ENCODE results near the gene AFF2. TPM values are rescaled to one million over a fixed set of nuclear protein-coding genes. Genes with fewer than 3 reads are reported as not detected.

Gene AFF2
- total and polyA plus RNA-seq, 2 donors (not counting 3 experiments of a cell fraction or from before 2014, with no cell fraction given): 0.03 to 0.07 TPM

DNA sequence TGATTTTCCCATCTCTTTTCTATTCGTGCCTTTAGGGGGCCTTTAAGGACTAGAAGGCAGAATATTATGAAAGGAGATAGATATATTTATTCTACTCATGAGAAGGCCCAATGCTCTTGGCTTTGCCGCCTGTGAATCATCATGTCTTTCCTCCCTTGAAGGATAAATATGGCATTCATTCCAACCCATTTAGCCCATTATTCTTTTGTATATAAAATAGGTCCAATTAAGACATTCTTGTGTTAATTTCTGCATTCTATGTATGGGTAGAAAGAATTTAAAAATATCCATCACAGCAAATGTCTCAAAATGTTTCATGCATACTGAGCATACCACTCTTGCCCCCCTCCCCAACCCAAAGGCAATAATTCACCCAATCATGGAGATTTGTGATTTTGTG lies 115.1 kb downstream of the AFF2 start:
- no peaks in the 10 kb centered on the region for H4K20me1 ChIP-seq (replicated peaks; ENCODE audit: control insufficient read depth, extremely low read depth, insufficient read depth, low read length)
- no peak overlapping the region for H3K4me3 ChIP-seq (replicated peaks in 1 of 3; ENCODE audit: insufficient read depth in 1 of 3, low read depth in 1 of 3, low read length in 3 of 3)
- H3K9me1 ChIP-seq (replicated peaks; ENCODE audit: control insufficient read depth, extremely low read depth, insufficient read depth, low read length): no peaks in the 10 kb centered on the region
- no peak for DNase-seq (ENCODE audit: low read depth, low spot score)
- no peak overlapping the region for H3K9ac ChIP-seq (replicated peaks; ENCODE audit: extremely low read depth, insufficient read depth, low read length)
- H3K4me2 ChIP-seq (ENCODE audit: insufficient read depth, low read length): no peak overlapping the region
- no TSS peak for BruUV-seq (replicated peaks)
- H3K79me2 ChIP-seq (ENCODE audit: control insufficient read depth, insufficient read depth, low read length): no peaks in the 10 kb centered on the region
- H3K36me3 ChIP-seq (ENCODE audit: control insufficient read depth in 2 of 2, extremely low read depth in 1 of 2, insufficient read depth in 2 of 2, low read length in 2 of 2): no peaks in the 10 kb centered on the region
- POLR2A ChIA-PET: no interaction called here
- H3K9me3 ChIP-seq (replicated peaks; ENCODE audit: control insufficient read depth, insufficient read depth, low read length): no peaks in the 10 kb centered on the region
- intact Hi-C loops (cut with micrococcal nuclease): no loop called here
- no peaks in the 10 kb centered on the region for H3K27me3 ChIP-seq (ENCODE audit: control insufficient read depth in 2 of 2, insufficient read depth in 2 of 2, low read length in 2 of 2)
- H3K4me1 ChIP-seq (ENCODE audit: control insufficient read depth, extremely low read depth, insufficient read depth, low read length): no peaks in the 10 kb centered on the region
- H3K27ac ChIP-seq (ENCODE audit: insufficient read depth, low read depth, low read length): no peak overlapping the region
- CTCF ChIA-PET: no interaction called here
- H2AFZ ChIP-seq (ENCODE audit: low read depth, low read length): no peak overlapping the region
- no peak for FAIRE-seq
- dilution Hi-C loops (cut with MboI; ENCODE audit: extremely low pct_ligation_motif_present, low sequenced_read_pairs): no loop called here
- TF ChIP-seq POLR2AphosphoS5 (IDR thresholded peaks at IDR 0.05; ENCODE audit: insufficient read depth, low read depth, low read length): no peak
- TF ChIP-seq MYC (IDR thresholded peaks at IDR 0.05; ENCODE audit: low read depth, low read length): no peak
- TF ChIP-seq JUN (IDR thresholded peaks at IDR 0.05; ENCODE audit: borderline replicate concordance, insufficient read depth, insufficient read length, low read depth): no peak
- TF ChIP-seq GATA2 (IDR thresholded peaks at IDR 0.05; ENCODE audit: insufficient read depth, insufficient read length, low read depth, low read length): no peak
- TF ChIP-seq FOS (IDR thresholded peaks at IDR 0.05; ENCODE audit: borderline replicate concordance, insufficient read depth, low read length): no peak
- no peak for TF ChIP-seq MAX (IDR thresholded peaks at IDR 0.05; ENCODE audit: insufficient read depth, insufficient read length)
- TF ChIP-seq EZH2 (IDR thresholded peaks at IDR 0.05; ENCODE audit: borderline replicate concordance, low read depth, low read length, severe bottlenecking): no peak
- TF ChIP-seq, protein P1, sequence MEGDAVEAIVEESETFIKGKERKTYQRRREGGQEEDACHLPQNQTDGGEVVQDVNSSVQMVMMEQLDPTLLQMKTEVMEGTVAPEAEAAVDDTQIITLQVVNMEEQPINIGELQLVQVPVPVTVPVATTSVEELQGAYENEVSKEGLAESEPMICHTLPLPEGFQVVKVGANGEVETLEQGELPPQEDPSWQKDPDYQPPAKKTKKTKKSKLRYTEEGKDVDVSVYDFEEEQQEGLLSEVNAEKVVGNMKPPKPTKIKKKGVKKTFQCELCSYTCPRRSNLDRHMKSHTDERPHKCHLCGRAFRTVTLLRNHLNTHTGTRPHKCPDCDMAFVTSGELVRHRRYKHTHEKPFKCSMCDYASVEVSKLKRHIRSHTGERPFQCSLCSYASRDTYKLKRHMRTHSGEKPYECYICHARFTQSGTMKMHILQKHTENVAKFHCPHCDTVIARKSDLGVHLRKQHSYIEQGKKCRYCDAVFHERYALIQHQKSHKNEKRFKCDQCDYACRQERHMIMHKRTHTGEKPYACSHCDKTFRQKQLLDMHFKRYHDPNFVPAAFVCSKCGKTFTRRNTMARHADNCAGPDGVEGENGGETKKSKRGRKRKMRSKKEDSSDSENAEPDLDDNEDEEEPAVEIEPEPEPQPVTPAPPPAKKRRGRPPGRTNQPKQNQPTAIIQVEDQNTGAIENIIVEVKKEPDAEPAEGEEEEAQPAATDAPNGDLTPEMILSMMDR (IDR thresholded peaks at IDR 0.05; ENCODE audit: extremely low read depth in 1 of 2, insufficient read depth in 1 of 2, low read depth in 1 of 2, low read length in 2 of 2): no peak
- no peak for TF ChIP-seq POLR2A (IDR thresholded peaks at IDR 0.05; ENCODE audit: low read depth, low read length)

Data from endothelial cell of umbilical vein (primary cell).